GM23338 (cell line): Measurements from ENCODE around the gene CTDSPL. TPM values are rescaled to one million over a fixed set of nuclear protein-coding genes. Genes with fewer than 3 reads are reported as not detected.

ENCODE experiments used
- ATAC-seq: fragments of 200-7000 bp; cut with Tn5 transposase; 3 replicates; pipeline ENCODE4 v1.9.1; 2020
- DNase-seq: peaks from one replicate; pipeline ENCODE4 v3.0.0-alpha.2; 2015; ENCODE audit warnings: low spot score
- H2AFZ ChIP-seq: fragments of 200-600 bp; sonication (generic); 2 replicates; pipeline ENCODE4 v1.8.0; 2016; ENCODE audit warnings: antibody characterized with exemption, mild to moderate bottlenecking, moderate library complexity
- H3F3A ChIP-seq: fragments of 200-600 bp; sonication (generic); replicated peaks from 2 replicates; pipeline ENCODE4 v1.8.0; 2017; ENCODE audit warnings: antibody characterized with exemption, mixed run types, low read depth
- H3K27ac ChIP-seq: fragments of 200-600 bp; sonication (generic); 2 replicates; pipeline ENCODE4 v1.6.1; 2016; ENCODE audit warnings: low read depth
- H3K27me3 ChIP-seq: fragments of 200-600 bp; sonication (generic); 2 replicates; pipeline ENCODE4 v1.8.0; 2016; ENCODE audit warnings: mild to moderate bottlenecking, mixed run types, moderate library complexity; ENCODE audit not compliant: insufficient read depth
- H3K36me3 ChIP-seq: fragments of 200-600 bp; sonication (generic); 2 replicates; pipeline ENCODE4 v1.8.0; 2016; ENCODE audit warnings: mild to moderate bottlenecking; ENCODE audit not compliant: insufficient read depth
- H3K4me1 ChIP-seq: fragments of 200-600 bp; sonication (generic); 2 replicates; pipeline ENCODE4 v1.8.0; 2016; ENCODE audit warnings: mild to moderate bottlenecking, moderate library complexity; ENCODE audit not compliant: insufficient read depth
- H3K4me2 ChIP-seq: fragments of 200-600 bp; sonication (generic); 2 replicates; pipeline ENCODE4 v1.7.1; 2017; ENCODE audit warnings: mixed run types
- H3K4me3 ChIP-seq: fragments of 200-600 bp; sonication (generic); 2 replicates; pipeline ENCODE4 v1.6.1; 2016; ENCODE audit warnings: mixed run types
- H3K79me2 ChIP-seq: fragments of 200-600 bp; sonication (generic); replicated peaks from 2 replicates; pipeline ENCODE4 v1.8.0; 2017; ENCODE audit warnings: mild to moderate bottlenecking; ENCODE audit not compliant: insufficient read depth
- H3K9me2 ChIP-seq: fragments of 200-600 bp; sonication (generic); 2 replicates; pipeline ENCODE4 v1.8.0; 2017; ENCODE audit not compliant: insufficient read depth
- H4K20me1 ChIP-seq: fragments of 200-600 bp; sonication (generic); replicated peaks from 2 replicates; pipeline ENCODE4 v1.8.0; 2017; ENCODE audit warnings: mild to moderate bottlenecking; ENCODE audit not compliant: insufficient read depth
- H3K27ac Mint-ChIP-seq: 2 replicates; pipeline ENCODE4 v1.8.0; 2020; ENCODE audit warnings: inconsistent platforms, mild to moderate bottlenecking, moderate library complexity, mixed read lengths
- H3K27me3 Mint-ChIP-seq: 3 replicates; pipeline ENCODE4 v1.8.0; 2022; ENCODE audit warnings: low read depth, mild to moderate bottlenecking, moderate library complexity, mixed read lengths, inconsistent platforms; ENCODE audit not compliant: insufficient read depth, poor library complexity
- H3K36me3 Mint-ChIP-seq: 3 replicates; pipeline ENCODE4 v1.8.0; 2021; ENCODE audit warnings: low read depth, mild to moderate bottlenecking, inconsistent platforms, moderate library complexity, mixed read lengths
- H3K4me1 Mint-ChIP-seq: 3 replicates; pipeline ENCODE4 v1.8.0; 2020; ENCODE audit warnings: mild to moderate bottlenecking, inconsistent platforms, mixed read lengths
- H3K4me3 Mint-ChIP-seq: 3 replicates; pipeline ENCODE4 v1.8.0; 2021; ENCODE audit warnings: moderate library complexity, mild to moderate bottlenecking, inconsistent platforms, mixed read lengths
- H3K9me3 Mint-ChIP-seq: 3 replicates; pipeline ENCODE4 v1.8.0; 2020; ENCODE audit warnings: moderate library complexity, mild to moderate bottlenecking, inconsistent platforms, mixed read lengths
- CREB1 ChIP-seq: fragments of 250-450 bp; sonication (Bioruptor Pico); IDR thresholded peaks from 2 replicates; pipeline ENCODE4 v1.5.0; 2020; ENCODE audit warnings: low read depth, mild to moderate bottlenecking, moderate library complexity
- CTCF ChIP-seq, 2 experiments: fragments of 200-600 bp in 1 of 2; sonication (generic) in 1 of 2; conservative IDR thresholded peaks; 2 replicates each; pipeline versions ENCODE4 v1.5.1 to v1.6.1; 2016 to 2017; ENCODE audit warnings: antibody characterized with exemption in 2 of 2, low read depth in 2 of 2, mild to moderate bottlenecking in 2 of 2, moderate library complexity in 1 of 2
- ETS1 ChIP-seq: IDR thresholded peaks from 2 replicates; pipeline ENCODE4 v1.6.1; 2016; ENCODE audit warnings: antibody characterized with exemption
- EZH2 ChIP-seq: fragments of 200-600 bp; sonication (generic); IDR thresholded peaks from one replicate; pipeline ENCODE4 v1.8.0; 2017; ENCODE audit warnings: antibody characterized with exemption, mild to moderate bottlenecking, low read depth; ENCODE audit not compliant: unreplicated experiment
- EZH2phosphoT487 ChIP-seq: fragments of 200-600 bp; sonication (generic); IDR thresholded peaks from one replicate; pipeline ENCODE4 v1.8.1; 2018; ENCODE audit warnings: antibody characterized with exemption; ENCODE audit not compliant: unreplicated experiment
- JUNB ChIP-seq: IDR thresholded peaks from one replicate; pipeline ENCODE4 v1.6.1; 2016; ENCODE audit warnings: antibody characterized with exemption; ENCODE audit not compliant: unreplicated experiment
- NANOG ChIP-seq: IDR thresholded peaks from 2 replicates; pipeline ENCODE4 v1.6.1; 2016; ENCODE audit warnings: antibody characterized with exemption, borderline replicate concordance
- POLR2AphosphoS5 ChIP-seq: IDR thresholded peaks from 2 replicates; pipeline ENCODE4 v1.6.1; 2016; ENCODE audit warnings: antibody characterized with exemption, low read depth
- REST ChIP-seq: IDR thresholded peaks from one replicate; pipeline ENCODE4 v1.6.1; 2018; ENCODE audit warnings: antibody characterized with exemption; ENCODE audit not compliant: unreplicated experiment
- STAT1 ChIP-seq: IDR thresholded peaks from one replicate; pipeline ENCODE4 v1.6.1; 2016; ENCODE audit warnings: antibody characterized with exemption; ENCODE audit not compliant: unreplicated experiment
- ZNF114 ChIP-seq: fragments of 250-450 bp; sonication (Bioruptor Pico); IDR thresholded peaks from 2 replicates; pipeline ENCODE4 v1.5.0; 2020; ENCODE audit warnings: mild to moderate bottlenecking, moderate library complexity
- ZNF331 ChIP-seq: fragments of 250-450 bp; sonication (Bioruptor Pico); IDR thresholded peaks from 2 replicates; pipeline ENCODE4 v1.5.0; 2020; ENCODE audit warnings: low read depth, mild to moderate bottlenecking, moderate library complexity
- ZNF462 ChIP-seq: fragments of 250-450 bp; sonication (Bioruptor Pico); IDR thresholded peaks from 2 replicates; pipeline ENCODE4 v1.5.0; 2020; ENCODE audit warnings: mild to moderate bottlenecking, moderate library complexity
- polyA plus RNA-seq: library from polyadenylated mRNA; unstranded; fragments of >200 nt; fragmentation: Nextera tagmentation; extraction: Ambion mirVana; gene quantifications from 2 replicates; pipeline ENCODE4 v1.2.1, GENCODE V29; 2016
- total RNA-seq: library from RNA; depleted of rRNA; stranded (reverse); fragments of >200 nt; shearing (Covaris generic); gene quantifications from 2 replicates; pipeline ENCODE4 v1.2.3, GENCODE V29; 2014

Gene CTDSPL
- total and polyA plus RNA-seq, 2 experiments from 2014 or later, result 23.2 to 42.0 TPM

- H3K79me2 ChIP-seq, result no peaks in the 10 kb centered on the region
- H3K4me1 ChIP-seq, result peaks cover 23% of the 10 kb centered on the region
- H4K20me1 ChIP-seq, result no peaks in the 10 kb centered on the region
- H2AFZ ChIP-seq, result no peak overlapping the region
- DNase-seq (no peak), ATAC-seq (no peak)
- H3F3A ChIP-seq, result no peaks in the 10 kb centered on the region
- H3K9me2 ChIP-seq, result no peaks in the 10 kb centered on the region
- no peak overlapping the region for H3K4me3 ChIP-seq
- no peak overlapping the region for H3K27ac ChIP-seq
- Mint-ChIP-seq H3K36me3 (no peaks in the 10 kb centered on the region), H3K9me3 (no peaks in the 10 kb centered on the region), H3K4me1 (peaks cover 24% of the 10 kb centered on the region; the same call in 2 of the 3 replicates), H3K27me3 (no peaks in the 10 kb centered on the region), H3K4me3 (no peak overlapping the region), H3K27ac (no peak overlapping the region)
- no peak overlapping the region for H3K4me2 ChIP-seq
- TF ChIP-seq EZH2phosphoT487 (no peak), ZNF462 (CRISPR knock-in tag) (no peak), CREB1 (no peak), ZNF114 (no peak), NANOG (no peak), CTCF (conservative IDR thresholded peaks at IDR 0.05; ENCODE audit: low read depth in 2 of 2) (no peak), STAT1 (no peak), REST (no peak), EZH2 (no peak), POLR2AphosphoS5 (no peak), JUNB (no peak), ETS1 (no peak), ZNF331 (CRISPR knock-in tag) (no peak)
- H3K36me3 ChIP-seq, result no peaks in the 10 kb centered on the region
- no peaks in the 10 kb centered on the region for H3K27me3 ChIP-seq
Measured at GRCh38 chr3:37826933-37827332, 34.7 kb upstream of the CTDSPL start.
